PC-3 (cell line): ENCODE measurements around the gene FLVCR1. TPM values are rescaled to one million over a fixed set of nuclear protein-coding genes. Genes with fewer than 3 reads are reported as not detected.
"Not testable (repeated sequence)": the region's sequence is repeated elsewhere in the genome, so short reads cannot be mapped to it uniquely, and the experiment has no call there.

ENCODE experiments used
- ATAC-seq: fragments of 200-7000 bp; cut with Tn5 transposase; 2 replicates; pipeline ENCODE4 v1.9.1; 2020; ENCODE audit warnings: mild to moderate bottlenecking, moderate library complexity
- BruUV-seq: library from RNA; stranded (reverse); fragments of 400-500 nt; replicated peaks from 2 replicates; lab custom pipeline; 2021; lab: Mats Ljungman, UMichigan
- CTCF ChIA-PET: fragments of 300-600 bp; sonication (Branson Sonifier 250); formaldehyde crosslinking; loops from one replicate; lab custom pipeline; 2022; ENCODE audit warnings: antibody characterized with exemption; lab: Charles Lee
- POLR2A ChIA-PET: fragments of 300-600 bp; sonication (Branson Sonifier 250); formaldehyde crosslinking; loops from one replicate; lab custom pipeline; 2022; ENCODE audit warnings: antibody characterized with exemption; ENCODE audit not compliant: unreplicated experiment; lab: Charles Lee
- DNase-seq: peaks from one replicate; pipeline ENCODE4 v3.0.0-alpha.2; 2015
- H2AFZ ChIP-seq: fragments of 300-600 bp; sonication (generic); 2 replicates; pipeline ENCODE4 v1.6.0; 2016; ENCODE audit warnings: antibody characterized with exemption, low read length
- H3F3A ChIP-seq: fragments of 300-600 bp; sonication (generic); one replicate; pipeline ENCODE4 v1.6.0; 2017; ENCODE audit warnings: antibody characterized with exemption, low read length, control low read depth, mild to moderate bottlenecking; ENCODE audit not compliant: unreplicated experiment
- H3K27ac ChIP-seq: fragments of 300-600 bp; sonication (generic); 2 replicates; pipeline ENCODE4 v1.5.1; 2016; ENCODE audit warnings: mild to moderate bottlenecking, low read length
- H3K27me3 ChIP-seq: fragments of 300-600 bp; sonication (generic); 2 replicates; pipeline ENCODE4 v1.6.1; 2016; ENCODE audit warnings: low read length, mixed read lengths
- H3K36me3 ChIP-seq: fragments of 300-600 bp; sonication (generic); 2 replicates; pipeline ENCODE4 v1.6.1; 2016; ENCODE audit warnings: low read depth, mixed run types, low read length, mixed read lengths
- H3K4me1 ChIP-seq: fragments of 300-600 bp; sonication (generic); 2 replicates; pipeline ENCODE4 v1.5.1; 2016; ENCODE audit warnings: low read length; ENCODE audit not compliant: insufficient read depth
- H3K4me2 ChIP-seq: fragments of 300-600 bp; sonication (generic); 2 replicates; pipeline ENCODE4 v1.6.0; 2016; ENCODE audit warnings: low read length
- H3K4me3 ChIP-seq: fragments of 300-600 bp; sonication (generic); 2 replicates; pipeline ENCODE4 v1.5.1; 2016; ENCODE audit warnings: mild to moderate bottlenecking, low read length, mixed read lengths
- H3K79me2 ChIP-seq: fragments of 300-600 bp; sonication (generic); 2 replicates; pipeline ENCODE4 v1.6.1; 2017; ENCODE audit warnings: low read length, mixed read lengths
- H3K9ac ChIP-seq: fragments of 300-600 bp; sonication (generic); 2 replicates; pipeline ENCODE4 v1.6.0; 2016; ENCODE audit warnings: mild to moderate bottlenecking, low read length
- H3K9me2 ChIP-seq: fragments of 300-600 bp; sonication (generic); replicated peaks from 2 replicates; pipeline ENCODE4 v1.6.1; 2016; ENCODE audit warnings: mixed run types, low read length, mixed read lengths
- H3K9me3 ChIP-seq: fragments of 300-600 bp; sonication (generic); 2 replicates; pipeline ENCODE4 v1.6.1; 2016; ENCODE audit warnings: low read length, mixed read lengths
- H4K20me1 ChIP-seq: fragments of 300-600 bp; sonication (generic); 2 replicates; pipeline ENCODE4 v1.6.1; 2016; ENCODE audit warnings: low read length, mixed read lengths
- EZH2 ChIP-seq: fragments of 300-600 bp; sonication (generic); IDR thresholded peaks from one replicate; pipeline ENCODE4 v1.6.1; 2017; ENCODE audit warnings: antibody characterized with exemption, mild to moderate bottlenecking, low read length; ENCODE audit not compliant: unreplicated experiment
- EZH2phosphoT487 ChIP-seq: fragments of 300-600 bp; sonication (generic); IDR thresholded peaks from 2 replicates; pipeline ENCODE4 v1.6.1; 2018; ENCODE audit warnings: mild to moderate bottlenecking, antibody characterized with exemption, low read length, borderline replicate concordance
- intact Hi-C: fragments of 100-400 bp; cut with micrococcal nuclease; formaldehyde crosslinking; loops from 2 replicates; pipeline ENCODE4 v1.9.0; 2023
- total RNA-seq: library from RNA; depleted of rRNA; stranded (reverse); fragments of >200 nt; gene quantifications from 2 replicates; pipeline ENCODE4 v1.2.3, GENCODE V29; 2014
- TF ChIP-seq, protein P1 (sequence below): fragments of 300-600 bp; sonication (generic); conservative IDR thresholded peaks from 2 replicates; pipeline ENCODE4 v1.5.1; 2017; ENCODE audit warnings: antibody characterized with exemption, low read depth, mild to moderate bottlenecking, low read length

FLVCR1 gene
- total RNA-seq, 1 experiment from 2014 or later: 13.9 TPM

DNA sequence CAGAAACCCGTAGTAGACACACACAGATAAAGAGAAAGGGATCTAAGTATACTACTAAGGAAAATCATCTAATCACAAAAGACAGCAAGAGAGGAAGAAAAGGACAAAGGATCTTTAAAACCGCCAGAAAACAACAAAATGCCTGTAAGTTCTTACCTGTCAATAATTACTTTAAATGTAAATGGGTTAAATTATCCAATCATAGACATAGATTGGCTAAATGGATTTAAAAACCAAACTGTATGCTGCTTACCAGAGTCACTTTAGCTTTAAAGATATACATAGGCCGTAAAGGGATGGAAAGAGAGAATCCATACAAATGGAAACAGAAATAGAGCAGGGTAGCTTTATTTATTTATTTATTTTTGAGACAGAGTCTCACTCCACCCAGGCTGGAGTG, 44.0 kb downstream of the FLVCR1 start:
- no peak overlapping the region for H2AFZ ChIP-seq
- H3K9me2 ChIP-seq: no peaks in the 10 kb centered on the region
- H3K9me3 ChIP-seq: no peaks in the 10 kb centered on the region
- no peak overlapping the region for H3K4me2 ChIP-seq
- TF ChIP-seq EZH2: no peak
- TF ChIP-seq, protein P1, sequence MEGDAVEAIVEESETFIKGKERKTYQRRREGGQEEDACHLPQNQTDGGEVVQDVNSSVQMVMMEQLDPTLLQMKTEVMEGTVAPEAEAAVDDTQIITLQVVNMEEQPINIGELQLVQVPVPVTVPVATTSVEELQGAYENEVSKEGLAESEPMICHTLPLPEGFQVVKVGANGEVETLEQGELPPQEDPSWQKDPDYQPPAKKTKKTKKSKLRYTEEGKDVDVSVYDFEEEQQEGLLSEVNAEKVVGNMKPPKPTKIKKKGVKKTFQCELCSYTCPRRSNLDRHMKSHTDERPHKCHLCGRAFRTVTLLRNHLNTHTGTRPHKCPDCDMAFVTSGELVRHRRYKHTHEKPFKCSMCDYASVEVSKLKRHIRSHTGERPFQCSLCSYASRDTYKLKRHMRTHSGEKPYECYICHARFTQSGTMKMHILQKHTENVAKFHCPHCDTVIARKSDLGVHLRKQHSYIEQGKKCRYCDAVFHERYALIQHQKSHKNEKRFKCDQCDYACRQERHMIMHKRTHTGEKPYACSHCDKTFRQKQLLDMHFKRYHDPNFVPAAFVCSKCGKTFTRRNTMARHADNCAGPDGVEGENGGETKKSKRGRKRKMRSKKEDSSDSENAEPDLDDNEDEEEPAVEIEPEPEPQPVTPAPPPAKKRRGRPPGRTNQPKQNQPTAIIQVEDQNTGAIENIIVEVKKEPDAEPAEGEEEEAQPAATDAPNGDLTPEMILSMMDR: no peak
- no peak for TF ChIP-seq EZH2phosphoT487
- BruUV-seq: no TSS peak
- no peaks in the 10 kb centered on the region for H3K27me3 ChIP-seq
- no peak overlapping the region for H3K9ac ChIP-seq
- intact Hi-C loops: no loop called here
- DNase-seq (no peak), ATAC-seq (no peak)
- H3K79me2 ChIP-seq: no peaks in the 10 kb centered on the region
- H3K36me3 ChIP-seq: peaks cover 34% of the 10 kb centered on the region
- H3K27ac ChIP-seq: no peak overlapping the region
- POLR2A ChIA-PET: interaction anchor here (0.8 kb wide), 1 partner anchor 129 kb away, joined by 3 read pairs; no protein-coding TSS in a partner anchor
- H4K20me1 ChIP-seq: no peaks in the 10 kb centered on the region
- CTCF ChIA-PET: no interaction called here
- no peak overlapping the region for H3K4me3 ChIP-seq
- no peaks in the 10 kb centered on the region for H3F3A ChIP-seq
- no peaks in the 10 kb centered on the region for H3K4me1 ChIP-seq

DNA sequence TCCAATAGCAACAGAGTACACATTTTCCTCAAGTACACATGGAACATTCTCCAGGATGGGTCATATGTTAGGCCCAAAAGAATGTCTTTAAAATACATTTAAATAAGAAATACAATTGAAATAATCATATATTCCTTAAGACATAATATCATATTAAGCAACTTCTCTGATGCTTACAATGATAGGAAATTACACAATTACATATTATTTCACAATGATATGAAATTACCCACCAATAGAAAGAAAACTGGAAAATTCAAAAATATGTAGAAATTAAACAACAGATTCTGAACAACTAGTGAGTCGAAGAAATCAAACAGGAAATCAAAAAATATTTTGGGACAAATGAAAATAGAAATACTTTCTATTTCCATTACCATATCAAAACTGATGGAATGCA, 45.6 kb downstream of the FLVCR1 start:
- Histone ChIP-seq H3K79me2 (no peaks in the 10 kb centered on the region), H3K9me2 (no peaks in the 10 kb centered on the region), H3K27me3 (no peaks in the 10 kb centered on the region), H3K4me1 (no peaks in the 10 kb centered on the region), H3K9me3 (no peaks in the 10 kb centered on the region), H4K20me1 (no peaks in the 10 kb centered on the region), H3K36me3 (peaks cover 21% of the 10 kb centered on the region), H3F3A (no peaks in the 10 kb centered on the region), H3K27ac (no peak overlapping the region), H3K4me3 (no peak overlapping the region), H3K4me2 (no peak overlapping the region), H2AFZ (no peak overlapping the region), H3K9ac (no peak overlapping the region)
- CTCF ChIA-PET: no interaction called here
- no TSS peak for BruUV-seq
- DNase-seq: no peak
- POLR2A ChIA-PET: no interaction called here
- TF ChIP-seq, protein P1: no peak
- TF ChIP-seq EZH2: no peak
- no peak for TF ChIP-seq EZH2phosphoT487
- ATAC-seq: no peak
- intact Hi-C loops: no loop called here

DNA sequence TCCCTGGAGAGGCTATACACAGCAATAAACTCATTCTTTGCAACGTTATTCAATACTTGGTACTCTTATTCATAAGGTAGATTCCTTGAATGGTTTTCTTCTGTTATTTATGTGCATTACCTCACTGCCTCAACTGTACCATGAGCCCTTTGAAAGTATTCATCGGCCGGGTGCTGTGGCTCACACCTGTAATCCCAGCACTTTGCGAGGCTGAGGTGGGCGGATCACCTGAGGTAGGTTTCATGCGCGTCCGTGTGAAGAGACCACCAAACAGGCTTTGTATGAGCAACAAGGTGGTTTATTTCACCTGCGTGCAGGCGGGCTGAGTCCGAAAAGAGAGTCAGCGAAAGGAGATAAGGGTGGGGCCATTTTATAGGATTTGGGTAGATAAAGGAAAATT, 50.0 kb downstream of the FLVCR1 start:
- H3K27ac ChIP-seq, H2AFZ ChIP-seq, H3K9ac ChIP-seq, H3K9me2 ChIP-seq, H4K20me1 ChIP-seq, BruUV-seq, H3F3A ChIP-seq, H3K36me3 ChIP-seq, DNase-seq, intact Hi-C loops, CTCF ChIA-PET, H3K27me3 ChIP-seq, ATAC-seq, H3K4me3 ChIP-seq, H3K79me2 ChIP-seq, H3K4me1 ChIP-seq, H3K9me3 ChIP-seq, POLR2A ChIA-PET, H3K4me2 ChIP-seq: not testable (repeated sequence)
